Tibial nerve (tissue), 3 donors: ENCODE results near the gene LRRC1.

Source experiments
- POLR2A ChIP-seq, 2 donors: fragments of 450-650 bp; IDR thresholded peaks; one replicate each; pipeline ENCODE4 v1.6.1; 2017; ENCODE audit warnings: antibody characterized with exemption in 2 of 2, mild to moderate bottlenecking in 2 of 2, moderate library complexity in 2 of 2
- TF ChIP-seq, protein P1 (sequence below), 5 experiments: fragments of 200-600 bp in 3 of 5; fragments of 450-650 bp in 2 of 5; sonication (generic) in 3 of 5; IDR thresholded peaks; one replicate each; pipeline ENCODE4 v1.5.1; 2016 to 2019; ENCODE audit warnings: antibody characterized with exemption in 5 of 5, mild to moderate bottlenecking in 3 of 5, moderate library complexity in 2 of 5

DNA sequence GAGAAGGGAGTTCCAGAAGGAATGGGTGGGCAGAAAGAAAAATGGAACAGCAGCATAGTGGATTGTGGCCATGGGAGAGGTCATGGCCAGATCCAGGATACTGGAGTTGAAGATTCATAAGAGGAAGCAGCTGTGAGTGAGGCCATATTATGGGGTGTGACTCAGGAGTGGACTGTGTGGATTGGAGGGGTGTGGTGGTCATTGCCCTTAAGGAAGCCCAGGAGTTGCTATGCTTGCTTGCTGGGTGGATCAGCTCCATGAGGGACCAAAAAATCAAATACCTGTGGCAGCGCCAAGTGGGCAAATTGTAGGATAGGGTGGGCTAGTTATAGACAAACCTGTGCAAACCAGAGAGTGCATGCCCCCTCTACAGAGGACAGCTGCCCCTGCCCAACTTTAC lies 18.3 kb downstream of the LRRC1 start:
- no peak for TF ChIP-seq POLR2A (IDR thresholded peaks at IDR 0.05)
- TF ChIP-seq, protein P1, sequence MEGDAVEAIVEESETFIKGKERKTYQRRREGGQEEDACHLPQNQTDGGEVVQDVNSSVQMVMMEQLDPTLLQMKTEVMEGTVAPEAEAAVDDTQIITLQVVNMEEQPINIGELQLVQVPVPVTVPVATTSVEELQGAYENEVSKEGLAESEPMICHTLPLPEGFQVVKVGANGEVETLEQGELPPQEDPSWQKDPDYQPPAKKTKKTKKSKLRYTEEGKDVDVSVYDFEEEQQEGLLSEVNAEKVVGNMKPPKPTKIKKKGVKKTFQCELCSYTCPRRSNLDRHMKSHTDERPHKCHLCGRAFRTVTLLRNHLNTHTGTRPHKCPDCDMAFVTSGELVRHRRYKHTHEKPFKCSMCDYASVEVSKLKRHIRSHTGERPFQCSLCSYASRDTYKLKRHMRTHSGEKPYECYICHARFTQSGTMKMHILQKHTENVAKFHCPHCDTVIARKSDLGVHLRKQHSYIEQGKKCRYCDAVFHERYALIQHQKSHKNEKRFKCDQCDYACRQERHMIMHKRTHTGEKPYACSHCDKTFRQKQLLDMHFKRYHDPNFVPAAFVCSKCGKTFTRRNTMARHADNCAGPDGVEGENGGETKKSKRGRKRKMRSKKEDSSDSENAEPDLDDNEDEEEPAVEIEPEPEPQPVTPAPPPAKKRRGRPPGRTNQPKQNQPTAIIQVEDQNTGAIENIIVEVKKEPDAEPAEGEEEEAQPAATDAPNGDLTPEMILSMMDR (IDR thresholded peaks at IDR 0.05), result no peak
